Activated CD4-positive, alpha-beta T cell treated with anti-CD3 and anti-CD28 coated beads for 1 hour (primary cell): Measurements from ENCODE around the gene HDAC10.

Source experiments
- DNase-seq: peaks from one replicate; pipeline ENCODE4 v3.0.0-alpha.2; 2020

HDAC10 gene

GRCh38 chr22:50232481-50233151 is 18.4 kb downstream of the HDAC10 start:
- DNase-seq = no peak

DNA sequence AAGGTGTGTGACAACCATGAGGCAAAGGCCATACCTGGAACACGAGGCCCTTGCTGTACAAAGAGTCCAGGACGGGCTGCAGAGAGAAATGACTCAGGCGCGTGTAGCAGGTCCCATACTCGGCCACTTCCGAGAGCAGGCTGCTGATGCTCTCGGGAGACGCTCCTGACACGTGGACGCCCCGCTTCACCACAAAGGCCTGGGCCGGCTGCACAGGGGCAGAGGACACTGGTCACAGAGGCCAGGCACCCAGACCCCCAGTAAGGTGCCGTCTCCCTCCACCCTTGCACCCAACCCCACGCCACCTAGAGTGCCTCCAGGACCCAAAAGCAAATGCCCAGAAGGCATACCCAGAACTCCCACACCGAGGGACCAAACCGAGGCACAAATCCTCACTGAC is 21.7 kb downstream of the HDAC10 start:
- DNase-seq = no peak

GRCh38 chr22:50228366-50228765 is 22.7 kb downstream of the HDAC10 start:
- no peak for DNase-seq

DNA sequence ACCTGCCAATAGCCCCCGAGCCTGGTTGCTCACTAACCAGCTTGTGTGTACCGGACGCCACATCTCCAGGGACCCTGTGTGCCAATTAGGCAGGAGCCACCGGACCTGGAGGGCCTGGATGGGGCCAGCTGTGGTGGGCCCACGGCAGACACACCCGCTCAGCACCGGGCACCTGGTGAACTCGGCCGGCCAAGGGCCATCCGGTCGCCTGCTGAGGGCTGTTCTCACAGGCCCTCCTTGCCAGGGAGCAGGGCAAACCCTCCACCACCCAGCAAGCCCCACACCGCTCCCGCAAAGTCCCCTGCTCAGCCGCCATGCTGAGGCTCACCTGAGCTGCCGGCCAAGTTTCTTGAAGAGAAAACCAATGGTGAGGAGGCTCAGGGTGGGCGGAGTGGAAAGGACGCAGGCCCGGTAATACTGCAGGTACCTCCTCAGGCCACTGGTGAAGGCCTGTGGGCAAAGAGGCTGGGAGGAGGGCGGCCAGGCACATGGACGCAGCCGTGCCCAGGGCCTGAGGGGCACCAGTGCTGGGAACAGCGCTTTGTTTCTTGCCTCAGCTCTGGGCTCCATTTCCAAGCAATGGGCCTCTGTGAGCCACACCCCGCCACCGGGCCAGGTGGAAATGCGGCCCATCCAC is 23.4 kb downstream of the HDAC10 start:
- no peak for DNase-seq

- no peak for DNase-seq
Observed at GRCh38 chr22:50226875-50227165, 24.2 kb downstream of the HDAC10 start.

GRCh38 chr22:50226063-50226874 is 24.8 kb downstream of the HDAC10 start:
- no peak for DNase-seq

GRCh38 chr22:50225200-50225969 is 25.7 kb downstream of the HDAC10 start:
- no peak for DNase-seq

- DNase-seq = no peak
Observed at GRCh38 chr22:50224071-50224470, 27.0 kb downstream of the HDAC10 start.

DNA sequence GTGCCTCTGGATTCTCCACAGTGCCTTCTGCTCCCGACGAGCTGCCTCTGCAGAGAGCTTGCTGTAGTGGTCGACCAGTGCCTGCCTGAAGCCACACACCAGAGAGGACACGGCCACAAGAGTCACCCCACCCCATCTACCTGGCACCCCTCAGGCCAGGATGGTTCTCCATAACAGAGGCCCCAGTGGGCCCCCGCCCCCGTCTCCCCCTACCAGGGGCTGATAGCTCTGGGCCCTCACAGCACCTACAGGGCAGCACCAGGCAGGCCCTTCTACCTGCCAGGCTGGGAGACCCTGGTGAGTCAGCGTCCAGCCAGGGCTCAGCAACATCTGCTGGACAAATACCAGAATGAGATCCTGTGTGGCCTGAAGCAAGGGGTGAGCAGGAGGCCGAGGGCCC is 28.6 kb downstream of the HDAC10 start:
- no peak for DNase-seq

GRCh38 chr22:50221410-50222300 is 29.4 kb downstream of the HDAC10 start:
- DNase-seq = no peak

GRCh38 chr22:50220603-50221409 is 30.3 kb downstream of the HDAC10 start:
- DNase-seq = no peak

GRCh38 chr22:50219800-50220602 is 31.1 kb downstream of the HDAC10 start:
- no peak for DNase-seq

DNA sequence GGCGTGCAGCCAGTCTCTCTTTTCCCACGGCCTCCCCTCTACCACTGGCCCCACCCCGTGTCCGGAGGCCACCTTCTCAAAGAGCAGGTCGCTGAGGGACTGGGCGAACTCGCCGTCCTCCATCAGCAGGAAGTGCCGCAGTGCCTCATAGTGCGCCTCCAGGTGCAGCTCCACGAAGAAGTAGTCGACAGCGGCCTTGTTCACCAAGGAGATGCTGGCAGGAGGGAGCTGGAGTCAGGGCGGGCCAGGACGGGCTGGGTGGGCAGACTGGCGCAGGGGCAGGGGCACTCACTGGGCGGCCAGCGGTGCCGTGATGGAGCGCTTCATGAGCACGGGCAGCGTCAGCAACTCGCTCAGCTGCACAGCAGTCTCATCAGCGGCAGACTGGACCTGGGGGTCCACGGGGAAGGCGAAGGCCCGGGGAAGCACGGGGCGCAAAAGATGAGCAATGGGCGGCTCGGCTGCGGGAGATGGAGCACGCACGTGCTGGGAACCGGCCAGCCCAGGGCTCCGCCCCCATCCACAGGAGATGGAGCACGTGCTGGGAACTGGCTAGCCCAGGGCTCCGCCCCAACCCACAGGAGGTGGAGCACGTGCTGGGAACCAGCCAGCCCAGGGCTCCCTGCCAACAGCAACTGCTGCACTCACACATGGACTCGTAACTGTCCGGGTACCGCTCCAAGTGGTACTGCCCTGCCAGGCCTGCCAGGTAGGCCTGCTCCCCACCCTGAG is 31.9 kb downstream of the HDAC10 start:
- DNase-seq = no peak

DNA sequence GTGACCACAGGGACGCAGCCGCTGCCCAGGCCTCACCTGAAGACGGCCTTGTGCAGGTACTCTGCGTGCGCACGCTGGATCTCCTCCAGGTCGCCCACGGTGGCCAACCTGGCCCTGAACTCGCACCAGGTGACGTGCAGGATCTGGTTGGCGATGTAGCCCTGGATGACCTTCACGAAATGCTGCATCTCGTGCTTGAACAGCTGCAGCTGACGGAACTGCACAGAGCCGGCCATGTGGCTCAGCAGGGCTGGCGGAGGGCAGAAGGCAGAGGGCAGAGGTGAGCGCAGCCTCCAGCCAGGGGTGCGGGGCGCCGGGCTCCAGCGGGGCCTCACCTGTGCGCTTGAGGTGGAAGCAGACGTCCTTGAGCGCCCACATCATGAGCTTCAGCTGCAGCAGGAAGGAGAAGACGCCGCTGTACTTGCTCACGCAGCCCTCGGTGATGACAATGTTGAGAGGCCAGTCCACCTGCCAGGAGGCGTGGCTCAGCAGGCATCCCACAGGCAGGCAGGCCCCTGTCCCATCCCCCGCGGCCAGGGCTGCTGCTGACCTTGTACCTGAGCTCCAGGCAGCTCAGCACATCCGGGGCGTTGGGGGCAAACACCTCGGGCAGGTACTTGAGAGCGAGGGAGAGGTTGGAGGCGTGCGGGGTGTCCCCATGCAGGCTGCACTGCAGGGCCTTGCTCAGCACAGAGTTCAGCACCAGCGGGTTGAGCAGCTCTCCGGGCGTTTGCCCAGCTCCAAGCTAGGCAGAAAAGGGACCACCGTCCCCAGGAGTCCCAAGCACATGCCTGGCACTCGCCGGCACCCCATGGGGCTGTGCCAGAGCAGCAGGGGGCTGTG is 32.7 kb downstream of the HDAC10 start:
- no peak for DNase-seq

GRCh38 chr22:50217543-50218152 is 33.4 kb downstream of the HDAC10 start:
- DNase-seq = no peak

DNA sequence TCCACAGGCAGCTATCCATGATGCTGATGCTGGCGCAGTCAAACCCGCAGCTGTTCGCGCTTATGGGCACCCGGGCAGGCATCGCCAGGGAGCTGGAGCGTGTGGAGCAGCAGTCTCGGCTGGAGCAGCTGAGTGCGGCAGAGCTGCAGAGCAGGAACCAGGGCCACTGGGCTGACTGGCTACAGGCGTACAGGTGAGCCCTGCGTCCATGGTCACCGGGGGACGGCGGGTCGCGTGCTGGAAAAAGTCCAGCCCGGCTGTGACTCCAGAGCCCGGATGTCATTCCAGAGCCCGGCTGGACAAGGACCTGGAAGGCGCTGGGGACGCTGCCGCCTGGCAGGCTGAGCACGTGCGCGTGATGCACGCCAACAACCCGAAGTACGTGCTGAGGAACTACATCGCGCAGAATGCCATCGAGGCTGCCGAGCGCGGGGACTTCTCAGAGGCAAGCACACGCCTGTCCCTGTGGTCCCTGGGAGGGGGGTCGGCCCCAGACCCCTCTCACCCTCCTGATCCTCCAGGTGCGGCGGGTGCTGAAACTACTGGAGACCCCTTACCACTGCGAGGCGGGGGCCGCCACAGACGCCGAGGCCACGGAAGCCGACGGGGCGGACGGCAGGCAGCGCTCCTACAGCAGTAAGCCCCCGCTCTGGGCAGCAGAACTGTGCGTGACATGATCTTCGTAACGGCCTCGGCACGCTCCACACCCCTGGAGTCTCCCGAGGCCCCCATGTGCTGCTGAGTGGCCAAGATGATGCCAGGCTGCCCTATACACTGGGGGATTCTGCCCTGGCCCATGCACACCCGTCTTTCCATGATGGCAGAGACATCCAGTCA is 34.2 kb downstream of the HDAC10 start:
- DNase-seq = no peak

DNA sequence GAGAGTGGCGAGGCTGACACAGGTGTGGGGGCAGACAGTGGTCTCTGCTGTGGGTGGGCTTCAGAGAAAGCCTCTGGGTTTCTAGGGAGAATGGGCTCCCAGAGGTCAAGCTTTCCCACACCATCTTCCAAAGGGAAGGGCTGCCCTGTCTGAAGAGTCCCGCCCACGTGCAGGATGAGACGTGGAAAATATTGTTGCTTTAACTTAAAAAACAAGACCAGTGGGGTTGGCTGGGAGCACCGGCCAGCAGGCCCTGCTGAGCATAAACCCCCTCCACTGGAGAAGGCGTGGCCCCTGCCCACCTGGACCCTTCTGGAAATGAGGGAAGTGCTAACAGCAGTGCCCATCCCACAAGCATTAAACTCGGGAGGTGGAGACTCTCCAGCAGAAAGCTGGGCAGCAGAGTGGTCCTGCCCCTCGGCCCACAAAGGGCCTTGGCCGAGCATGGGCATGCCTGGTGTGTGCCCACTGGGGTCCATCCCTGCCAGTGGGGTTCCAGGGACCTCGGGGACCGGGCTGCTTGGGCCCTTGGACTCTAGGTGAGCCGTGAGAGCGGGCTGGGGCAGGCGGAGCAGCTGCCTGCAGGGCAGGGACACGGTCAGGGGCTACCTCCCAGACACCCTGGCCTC is 34.9 kb downstream of the HDAC10 start:
- DNase-seq = no peak
